ENCODE data around the gene ATP6V1C2. TPM values are rescaled to one million over a fixed set of nuclear protein-coding genes. Genes with fewer than 3 reads are reported as not detected.
A peak's percentile ranks its signal among the peaks of the same experiment; 100 is the strongest.

The ATP6V1C2 gene
- total RNA-seq (1 to 10 TPM in 1 of 2 donors, under 1 TPM in 1; 0.49 to 1.7 TPM), polyA plus RNA-seq (1 to 10 TPM in 1 of 2 donors, under 1 TPM in 1; 0.13 to 2.5 TPM)
- long read RNA-seq, donor 1, partial matches to known transcripts, result 0 of 5 reads
- long read RNA-seq, donor 1, other reads (novel, unspliced or antisense), result 5 of 5 reads
- long read RNA-seq, donor 2, partial matches to known transcripts, result 2 of 6 reads
- long read RNA-seq, donor 2, other reads (novel, unspliced or antisense), result 3 of 6 reads

- intact Hi-C loops (cut with DNase I), result no loop called here
- H3K36me3 ChIP-seq (ENCODE audit: control insufficient read depth in 1 of 2, insufficient read depth in 2 of 2, low read length in 1 of 2), result no peaks in the 10 kb centered on the region
- no peaks in the 10 kb centered on the region for H3K9me3 ChIP-seq (ENCODE audit: control insufficient read depth, low read length)
- ATAC-seq (ENCODE audit: low FRiP score), result peak; percentile 19
- 1% methylated on average over 83 to 99 of the region's 99 CpGs for WGBS, 2 donors
- H3K4me1 ChIP-seq (ENCODE audit: control insufficient read depth in 1 of 2, insufficient read depth in 2 of 2, low read length in 2 of 2), result no peaks in the 10 kb centered on the region
- peak in 1 of 2 donors; percentile 79 for DNase-seq
- H3K4me3 ChIP-seq (ENCODE audit: low read length in 2 of 2), result peak within 1 kb of the TSS; percentile 52 to 82
- no peaks in the 10 kb centered on the region for H3K27me3 ChIP-seq (ENCODE audit: control insufficient read depth in 1 of 2, insufficient read depth in 2 of 2, low read length in 1 of 2)
- no peak within 1 kb of the TSS for H3K27ac ChIP-seq (ENCODE audit: low read depth in 1 of 2, low read length in 2 of 2)
Observed at GRCh38 chr2:10721396-10722251, at the start of gene ATP6V1C2. TSS of gene ATP6V1C2 (plus strand) at chr2:10721630. CDS start at chr2:10722850, 1,220 bp downstream.

- Histone ChIP-seq H3K4me3 (ENCODE audit: low read length in 2 of 2) (no peak overlapping the region), H3K36me3 (ENCODE audit: control insufficient read depth in 1 of 2, insufficient read depth in 2 of 2, low read length in 1 of 2) (no peaks in the 10 kb centered on the region), H3K4me1 (ENCODE audit: control insufficient read depth in 1 of 2, insufficient read depth in 2 of 2, low read length in 2 of 2) (no peaks in the 10 kb centered on the region), H3K27ac (ENCODE audit: low read depth in 1 of 2, low read length in 2 of 2) (no peak overlapping the region), H3K27me3 (ENCODE audit: control insufficient read depth in 1 of 2, insufficient read depth in 2 of 2, low read length in 1 of 2) (no peaks in the 10 kb centered on the region), H3K9me3 (ENCODE audit: control insufficient read depth, low read length) (no peaks in the 10 kb centered on the region)
- WGBS, 2 donors, result 79 to 81% methylated on average over 1 of the region's 1 CpG
- no peak for DNase-seq
- no peak for ATAC-seq (ENCODE audit: low FRiP score)
- intact Hi-C loops (cut with DNase I), result no loop called here
Observed at GRCh38 chr2:10675131-10675530, 46.3 kb upstream of the ATP6V1C2 start.

GRCh38 chr2:10678225-10678624 is 43.2 kb upstream of the ATP6V1C2 start:
- 96% methylated on average over 1 of the region's 1 CpG for WGBS, 2 donors
- H3K4me3 ChIP-seq (ENCODE audit: low read length in 2 of 2), result no peak overlapping the region
- H3K9me3 ChIP-seq (ENCODE audit: control insufficient read depth, low read length), result no peaks in the 10 kb centered on the region
- H3K27ac ChIP-seq (ENCODE audit: low read depth in 1 of 2, low read length in 2 of 2), result no peak overlapping the region
- no peak for ATAC-seq (ENCODE audit: low FRiP score)
- intact Hi-C loops (cut with DNase I), result no loop called here
- H3K4me1 ChIP-seq (ENCODE audit: control insufficient read depth in 1 of 2, insufficient read depth in 2 of 2, low read length in 2 of 2), result no peaks in the 10 kb centered on the region
- H3K36me3 ChIP-seq (ENCODE audit: control insufficient read depth in 1 of 2, insufficient read depth in 2 of 2, low read length in 1 of 2), result no peaks in the 10 kb centered on the region
- no peak for DNase-seq
- no peaks in the 10 kb centered on the region for H3K27me3 ChIP-seq (ENCODE audit: control insufficient read depth in 1 of 2, insufficient read depth in 2 of 2, low read length in 1 of 2)

DNA sequence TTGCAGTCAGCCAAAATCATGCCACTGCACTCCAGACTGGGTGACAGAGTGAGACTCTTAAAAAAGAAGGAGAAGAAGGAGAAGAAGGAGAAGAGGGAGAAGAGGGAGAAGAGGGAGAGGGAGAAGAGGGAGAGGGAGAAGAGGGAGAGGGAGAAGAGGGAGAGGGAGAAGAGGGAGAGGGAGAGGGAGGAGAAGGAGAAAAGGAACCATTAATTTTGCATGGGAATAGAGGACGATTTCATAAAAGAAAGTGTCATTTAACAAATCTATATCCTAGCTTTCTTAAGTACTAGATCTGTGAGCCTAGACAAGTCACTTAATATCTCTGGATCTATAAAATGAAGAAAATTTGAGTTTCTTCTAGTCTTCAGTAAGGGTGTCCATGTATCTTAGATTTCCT is 41.2 kb upstream of the ATP6V1C2 start:
- intact Hi-C loops (cut with DNase I), result loop anchor here in 1 of 2 donors (10.0 kb wide), 1 partner anchor 235 kb away; the partner anchor contains the start of gene ODC1
- no peak overlapping the region for H3K27ac ChIP-seq (ENCODE audit: low read depth in 1 of 2, low read length in 2 of 2)
- DNase-seq (no peak), ATAC-seq (ENCODE audit: low FRiP score) (no peak)
- H3K27me3 ChIP-seq (ENCODE audit: control insufficient read depth in 1 of 2, insufficient read depth in 2 of 2, low read length in 1 of 2), result no peaks in the 10 kb centered on the region
- no peaks in the 10 kb centered on the region for H3K4me1 ChIP-seq (ENCODE audit: control insufficient read depth in 1 of 2, insufficient read depth in 2 of 2, low read length in 2 of 2)
- no peak overlapping the region for H3K4me3 ChIP-seq (ENCODE audit: low read length in 2 of 2)
- WGBS, 2 donors, result 38 to 88% methylated on average over 1 of the region's 1 CpG
- peaks cover 0 to 3% of the 10 kb centered on the region in 2 donors for H3K36me3 ChIP-seq (ENCODE audit: control insufficient read depth in 1 of 2, insufficient read depth in 2 of 2, low read length in 1 of 2)
- H3K9me3 ChIP-seq (ENCODE audit: control insufficient read depth, low read length), result no peaks in the 10 kb centered on the region

- intact Hi-C loops (cut with DNase I), result loop anchor here in 1 of 2 donors (10.0 kb wide), 1 partner anchor 236 kb away; the partner anchor contains the start of gene ODC1
- no peak for DNase-seq
- Histone ChIP-seq H3K4me1 (ENCODE audit: control insufficient read depth in 1 of 2, insufficient read depth in 2 of 2, low read length in 2 of 2) (no peaks in the 10 kb centered on the region), H3K27ac (ENCODE audit: low read depth in 1 of 2, low read length in 2 of 2) (no peak overlapping the region), H3K4me3 (ENCODE audit: low read length in 2 of 2) (no peak overlapping the region), H3K9me3 (ENCODE audit: control insufficient read depth, low read length) (no peaks in the 10 kb centered on the region), H3K27me3 (ENCODE audit: control insufficient read depth in 1 of 2, insufficient read depth in 2 of 2, low read length in 1 of 2) (no peaks in the 10 kb centered on the region), H3K36me3 (ENCODE audit: control insufficient read depth in 1 of 2, insufficient read depth in 2 of 2, low read length in 1 of 2) (peaks cover 0 to 3% of the 10 kb centered on the region in 2 donors)
- WGBS, 2 donors, result 84 to 85% methylated on average over 2 of the region's 2 CpGs
- ATAC-seq (ENCODE audit: low FRiP score), result no peak
Observed at GRCh38 chr2:10680957-10681356, 40.5 kb upstream of the ATP6V1C2 start.

- no peak overlapping the region for H3K4me3 ChIP-seq (ENCODE audit: low read length in 2 of 2)
- no peaks in the 10 kb centered on the region for H3K4me1 ChIP-seq (ENCODE audit: control insufficient read depth in 1 of 2, insufficient read depth in 2 of 2, low read length in 2 of 2)
- H3K27me3 ChIP-seq (ENCODE audit: control insufficient read depth in 1 of 2, insufficient read depth in 2 of 2, low read length in 1 of 2), result no peaks in the 10 kb centered on the region
- intact Hi-C loops (cut with DNase I), result loop anchor here in 1 of 2 donors (10.0 kb wide), 1 partner anchor 241 kb away; the partner anchor contains the start of gene ODC1
- H3K36me3 ChIP-seq (ENCODE audit: control insufficient read depth in 1 of 2, insufficient read depth in 2 of 2, low read length in 1 of 2), result peaks cover 0 to 3% of the 10 kb centered on the region in 2 donors
- no peak overlapping the region for H3K27ac ChIP-seq (ENCODE audit: low read depth in 1 of 2, low read length in 2 of 2)
- no peaks in the 10 kb centered on the region for H3K9me3 ChIP-seq (ENCODE audit: control insufficient read depth, low read length)
- DNase-seq, result no peak
- no peak for ATAC-seq (ENCODE audit: low FRiP score)
- WGBS, 2 donors, result 47 to 53% methylated on average over 5 of the region's 5 CpGs
Observed at GRCh38 chr2:10686176-10686730, 35.2 kb upstream of the ATP6V1C2 start.

DNA sequence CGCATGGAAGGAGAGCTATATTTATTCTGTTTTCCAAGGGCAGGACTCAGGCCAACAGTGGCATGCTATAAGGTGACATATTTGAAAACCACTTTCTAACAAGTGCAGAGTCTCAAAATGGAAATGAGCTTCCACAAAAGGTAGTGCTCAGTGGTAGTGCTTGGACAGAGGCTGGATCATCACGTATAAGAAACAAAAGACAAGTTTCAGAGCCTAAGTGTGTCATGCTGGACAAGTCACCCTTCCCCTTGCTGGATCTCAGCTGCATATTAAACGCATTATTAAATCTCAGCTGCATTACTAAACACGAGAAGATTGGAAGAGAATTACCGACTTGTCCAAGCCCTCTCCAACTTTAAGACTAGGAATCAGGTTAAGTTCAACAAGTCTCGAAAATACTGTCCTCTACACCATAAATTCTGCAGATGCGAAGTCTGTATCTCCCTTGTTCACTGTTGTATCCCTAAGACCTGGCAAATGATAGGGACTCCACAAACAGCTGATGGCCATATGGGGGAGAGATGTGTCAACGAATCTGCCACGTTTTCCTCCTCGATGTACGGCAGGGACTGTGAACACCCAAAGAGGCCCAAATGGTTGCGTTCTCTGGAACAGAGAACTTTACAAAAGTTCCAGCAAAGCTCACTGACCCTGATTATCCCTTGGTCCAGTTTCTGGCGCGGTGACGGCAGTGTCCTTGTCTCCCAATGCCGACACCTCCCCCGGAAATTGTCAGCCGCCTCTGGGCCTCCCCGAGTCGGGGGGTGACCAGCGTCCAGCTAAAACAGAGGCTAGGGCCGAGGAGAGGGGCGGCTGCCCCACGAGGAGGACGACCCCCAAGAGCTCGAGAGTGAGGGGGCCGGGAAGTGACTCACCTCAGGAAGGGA is 32.3 kb upstream of the ATP6V1C2 start:
- Histone ChIP-seq H3K36me3 (ENCODE audit: control insufficient read depth in 1 of 2, insufficient read depth in 2 of 2, low read length in 1 of 2) (no peaks in the 10 kb centered on the region), H3K9me3 (ENCODE audit: control insufficient read depth, low read length) (no peaks in the 10 kb centered on the region), H3K27ac (ENCODE audit: low read depth in 1 of 2, low read length in 2 of 2) (peak overlapping the region; percentile 19 to 75), H3K4me3 (ENCODE audit: low read length in 2 of 2) (peak overlapping the region; percentile 7 to 95), H3K4me1 (ENCODE audit: control insufficient read depth in 1 of 2, insufficient read depth in 2 of 2, low read length in 2 of 2) (no peaks in the 10 kb centered on the region), H3K27me3 (ENCODE audit: control insufficient read depth in 1 of 2, insufficient read depth in 2 of 2, low read length in 1 of 2) (no peaks in the 10 kb centered on the region)
- DNase-seq, result peak; percentile 62 to 81
- intact Hi-C loops (cut with DNase I), result loop anchor here in 1 of 2 donors (10.0 kb wide), 1 partner anchor 244 kb away; the partner anchor contains the start of gene ODC1
- 2% methylated on average over 26 to 27 of the region's 27 CpGs for WGBS, 2 donors
- peak; percentile 61 for ATAC-seq (ENCODE audit: low FRiP score)

DNA sequence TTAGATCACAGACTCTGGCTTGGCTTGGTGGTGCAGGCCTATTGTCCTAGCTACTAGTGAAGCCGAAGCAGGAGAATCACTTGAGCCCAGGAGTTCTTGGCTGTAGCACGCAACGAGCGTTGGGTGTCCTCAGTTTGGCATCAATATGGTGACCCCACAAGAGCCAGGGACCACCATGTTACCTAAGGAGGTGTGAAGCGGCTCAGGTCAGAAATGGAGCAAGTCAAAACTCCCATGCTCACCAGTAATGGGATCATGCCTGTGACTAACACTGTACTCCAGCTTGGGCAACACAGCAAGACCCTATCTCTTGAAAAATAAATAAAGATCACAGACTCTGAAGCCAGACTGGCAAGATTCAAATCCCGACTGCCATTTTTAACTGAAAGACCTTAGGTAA is 29.9 kb upstream of the ATP6V1C2 start:
- DNase-seq (no peak), ATAC-seq (ENCODE audit: low FRiP score) (no peak)
- H3K36me3 ChIP-seq (ENCODE audit: control insufficient read depth in 1 of 2, insufficient read depth in 2 of 2, low read length in 1 of 2), result no peaks in the 10 kb centered on the region
- no peaks in the 10 kb centered on the region for H3K4me1 ChIP-seq (ENCODE audit: control insufficient read depth in 1 of 2, insufficient read depth in 2 of 2, low read length in 2 of 2)
- H3K27me3 ChIP-seq (ENCODE audit: control insufficient read depth in 1 of 2, insufficient read depth in 2 of 2, low read length in 1 of 2), result no peaks in the 10 kb centered on the region
- H3K27ac ChIP-seq (ENCODE audit: low read depth in 1 of 2, low read length in 2 of 2), result no peak overlapping the region
- 93 to 94% methylated on average over 6 of the region's 6 CpGs for WGBS, 2 donors
- no peaks in the 10 kb centered on the region for H3K9me3 ChIP-seq (ENCODE audit: control insufficient read depth, low read length)
- H3K4me3 ChIP-seq (ENCODE audit: low read length in 2 of 2), result no peak overlapping the region
- intact Hi-C loops (cut with DNase I), result no loop called here

All from aorta (tissue), 5 donors.